ENCODE data around the gene CERS6.

Gene CERS6

GRCh38 chr2:168614172-168615018, 158.3 kb downstream of the CERS6 start:
- Mint-ChIP-seq H3K4me3 (no peak overlapping the region), H3K27me3 (no peaks in the 10 kb centered on the region), H3K4me1 (peaks cover 41% of the 10 kb centered on the region)

GRCh38 chr2:168620554-168620953, 164.5 kb downstream of the CERS6 start:
- Mint-ChIP-seq H3K4me3 (no peak overlapping the region), H3K9me3 (peaks cover under 1 to 15% of the 10 kb centered on the region in 2 donors), H3K4me1 (peaks cover 25% of the 10 kb centered on the region), H3K27me3 (no peaks in the 10 kb centered on the region), H3K27ac (no peak overlapping the region)
- no peak for DNase-seq
- ATAC-seq: no peak

More at GRCh38 chr2:168614172-168615018, 158.3 kb downstream of the CERS6 start:
- Mint-ChIP-seq H3K9me3 (peaks cover 6 to 22% of the 10 kb centered on the region in 2 donors), H3K27ac (no peak overlapping the region)
- DNase-seq (no peak), ATAC-seq (no peak)

DNA sequence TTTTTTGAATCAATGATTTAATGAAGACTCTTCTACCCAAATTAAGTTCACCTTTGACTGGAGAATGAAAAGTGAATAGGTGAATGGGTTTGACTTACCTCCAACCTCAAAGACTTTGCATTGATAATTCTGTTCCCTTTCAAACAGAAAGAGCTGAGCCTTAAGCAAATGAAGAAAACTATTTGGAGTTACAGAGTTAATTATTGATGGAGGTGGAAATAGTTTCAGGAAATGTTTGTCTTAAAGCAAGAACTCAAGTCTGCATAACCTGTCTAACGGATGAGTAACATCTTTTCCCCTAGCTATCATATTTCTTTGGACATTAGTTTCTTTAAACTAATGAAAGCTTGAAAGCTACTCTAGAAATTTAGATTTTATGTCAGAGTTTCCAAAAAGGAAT, 166.5 kb downstream of the CERS6 start:
- DNase-seq (no peak), ATAC-seq (no peak)
- Mint-ChIP-seq H3K27me3 (no peaks in the 10 kb centered on the region), H3K27ac (no peak overlapping the region), H3K9me3 (peaks cover 0 to 8% of the 10 kb centered on the region in 2 donors), H3K4me1 (peaks cover 22% of the 10 kb centered on the region), H3K4me3 (no peak overlapping the region)

DNA sequence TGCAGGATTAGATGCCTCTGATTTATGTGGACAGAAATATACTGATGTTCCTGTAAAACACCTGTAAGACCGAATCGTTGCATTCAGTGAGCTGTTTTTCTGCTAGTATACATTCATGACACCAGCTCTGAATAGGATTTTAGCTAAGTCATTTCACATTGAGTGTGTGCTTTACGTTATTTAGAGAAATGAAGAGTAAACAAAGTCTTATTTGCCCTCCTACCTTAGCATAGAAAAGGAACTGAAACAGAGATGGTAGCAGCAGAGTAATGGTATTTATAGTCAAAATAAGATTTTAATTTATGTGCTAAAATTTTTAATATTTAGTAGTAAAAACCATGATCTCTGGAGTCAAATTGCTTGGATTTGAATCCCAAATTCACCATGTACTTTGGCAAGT, 168.0 kb downstream of the CERS6 start:
- Mint-ChIP-seq H3K9me3 (no peaks in the 10 kb centered on the region), H3K27me3 (no peaks in the 10 kb centered on the region), H3K4me1 (peaks cover 25% of the 10 kb centered on the region), H3K4me3 (no peak overlapping the region), H3K27ac (no peak overlapping the region)
- no peak for DNase-seq
- no peak for ATAC-seq

GRCh38 chr2:168626096-168626495, 170.0 kb downstream of the CERS6 start:
- peak; percentile 26 for ATAC-seq
- H3K27ac Mint-ChIP-seq: no peak overlapping the region
- no peak overlapping the region for H3K4me3 Mint-ChIP-seq
- DNase-seq: no peak
- no peaks in the 10 kb centered on the region for H3K27me3 Mint-ChIP-seq
- no peaks in the 10 kb centered on the region for H3K9me3 Mint-ChIP-seq
- H3K4me1 Mint-ChIP-seq: peaks cover 25% of the 10 kb centered on the region

DNA sequence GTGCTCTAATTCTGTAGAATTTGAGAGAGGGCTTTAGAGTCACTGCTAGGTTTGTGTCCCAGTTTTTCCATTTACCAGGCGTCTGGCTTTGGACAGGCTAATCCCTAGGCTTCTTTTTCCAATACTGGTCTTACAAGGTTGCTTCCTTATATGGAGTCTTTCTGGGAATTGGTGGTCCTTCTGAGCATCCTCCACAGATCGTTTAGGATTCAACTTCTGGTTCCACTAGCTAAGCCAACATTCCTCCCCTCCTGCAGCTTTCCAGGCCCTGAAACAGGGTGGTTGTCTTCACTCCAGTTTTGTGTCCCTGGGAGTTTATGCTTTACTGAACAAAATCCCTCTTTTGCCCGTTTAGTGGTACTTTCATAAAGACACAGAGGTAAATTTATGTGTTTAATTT, 170.6 kb downstream of the CERS6 start:
- H3K4me1 Mint-ChIP-seq: peaks cover 25% of the 10 kb centered on the region
- H3K27ac Mint-ChIP-seq: no peak overlapping the region
- no peak for ATAC-seq

DNA sequence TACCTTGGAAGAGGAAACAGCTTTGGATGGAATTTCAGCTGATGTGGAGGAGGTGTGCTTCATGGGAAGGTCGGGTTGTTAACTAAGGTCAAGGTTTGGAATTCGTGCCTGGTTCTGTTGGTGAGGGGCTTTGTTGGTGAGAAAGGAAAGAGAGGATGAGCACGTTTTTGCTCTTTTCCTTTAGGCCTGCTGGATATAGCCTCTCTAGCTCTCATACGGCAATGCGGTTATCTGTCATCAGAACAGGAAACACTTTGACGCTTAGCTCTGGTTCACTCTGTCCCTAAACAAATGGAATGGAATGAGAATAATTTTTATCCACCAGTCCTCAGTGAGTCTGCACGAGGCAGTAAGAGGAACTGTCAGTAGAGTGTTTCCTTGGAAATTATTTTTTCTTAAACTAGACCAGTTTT, 176.6 kb downstream of the CERS6 start:
- Mint-ChIP-seq H3K27me3 (no peaks in the 10 kb centered on the region), H3K4me3 (peak overlapping the region in 1 of 2 donors; percentile 1)
- ATAC-seq: no peak

More for the DNA sequence above, 170.6 kb downstream of the CERS6 start:
- DNase-seq: no peak
- H3K4me3 Mint-ChIP-seq: no peak overlapping the region
- no peaks in the 10 kb centered on the region for H3K9me3 Mint-ChIP-seq
- no peaks in the 10 kb centered on the region for H3K27me3 Mint-ChIP-seq

DNA sequence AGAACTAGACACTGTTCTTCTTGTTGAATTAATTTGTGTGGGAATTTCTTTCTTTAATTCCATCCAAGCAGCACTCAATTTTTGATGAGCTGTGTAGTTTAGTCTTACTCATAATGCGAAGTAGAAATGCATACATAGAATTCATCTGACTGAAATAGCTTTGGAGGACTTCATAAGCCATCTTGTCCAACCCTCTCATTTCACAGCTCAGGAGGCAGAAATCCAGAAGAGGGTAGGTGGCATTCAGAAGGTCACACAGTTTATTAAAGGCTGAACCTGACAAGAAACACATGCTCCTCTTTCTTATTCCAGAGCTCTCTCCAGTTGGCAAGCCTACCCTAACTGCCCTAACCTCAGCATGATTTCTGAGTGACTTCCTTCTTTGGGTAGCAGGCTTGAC, 177.1 kb downstream of the CERS6 start:
- Mint-ChIP-seq H3K9me3 (no peaks in the 10 kb centered on the region), H3K4me3 (no peak overlapping the region)
- ATAC-seq: no peak

More for the DNA sequence above, 176.6 kb downstream of the CERS6 start:
- H3K4me1 Mint-ChIP-seq: peaks cover 22% of the 10 kb centered on the region
- H3K27ac Mint-ChIP-seq: no peak overlapping the region
- DNase-seq: no peak
- H3K9me3 Mint-ChIP-seq: no peaks in the 10 kb centered on the region

GRCh38 chr2:168633895-168634294, 177.8 kb downstream of the CERS6 start:
- Mint-ChIP-seq H3K9me3 (no peaks in the 10 kb centered on the region), H3K27ac (no peak overlapping the region), H3K27me3 (no peaks in the 10 kb centered on the region), H3K4me1 (peaks cover 13% of the 10 kb centered on the region), H3K4me3 (no peak overlapping the region)
- ATAC-seq (no peak), DNase-seq (no peak)

More for the DNA sequence above, 177.1 kb downstream of the CERS6 start:
- no peak overlapping the region for H3K27ac Mint-ChIP-seq
- no peak for DNase-seq
- no peaks in the 10 kb centered on the region for H3K27me3 Mint-ChIP-seq
- H3K4me1 Mint-ChIP-seq: peaks cover 17% of the 10 kb centered on the region

DNA sequence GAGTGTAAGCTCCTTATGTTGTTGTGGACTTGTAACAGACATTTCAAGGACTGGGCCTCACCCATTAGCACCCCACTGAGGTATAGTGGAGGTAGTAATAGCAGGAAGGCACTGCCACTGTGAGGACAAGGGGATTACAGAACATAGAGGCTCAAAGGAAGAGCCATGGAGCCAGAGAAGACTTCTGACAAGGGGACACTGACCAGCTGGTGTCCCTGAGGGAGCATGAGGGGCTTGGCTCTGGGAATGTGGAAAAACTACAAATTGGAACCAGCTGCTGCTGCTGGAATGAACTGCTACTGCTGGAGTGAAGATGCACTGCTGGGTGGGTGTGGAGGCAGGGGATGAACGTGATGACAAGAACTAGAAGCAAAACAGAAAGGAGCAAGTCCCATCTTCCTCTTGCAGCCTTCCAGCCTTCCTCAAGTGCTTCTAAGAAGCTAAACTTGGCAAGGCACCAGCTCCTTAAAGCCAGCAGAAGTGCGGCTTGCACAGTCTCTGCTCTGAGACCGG, 179.0 kb downstream of the CERS6 start:
- no peaks in the 10 kb centered on the region for H3K9me3 Mint-ChIP-seq
- H3K4me1 Mint-ChIP-seq: peaks cover 13% of the 10 kb centered on the region
- DNase-seq: no peak
- no peak overlapping the region for H3K27ac Mint-ChIP-seq
- ATAC-seq: no peak
- H3K4me3 Mint-ChIP-seq: no peak overlapping the region
- no peaks in the 10 kb centered on the region for H3K27me3 Mint-ChIP-seq

DNA sequence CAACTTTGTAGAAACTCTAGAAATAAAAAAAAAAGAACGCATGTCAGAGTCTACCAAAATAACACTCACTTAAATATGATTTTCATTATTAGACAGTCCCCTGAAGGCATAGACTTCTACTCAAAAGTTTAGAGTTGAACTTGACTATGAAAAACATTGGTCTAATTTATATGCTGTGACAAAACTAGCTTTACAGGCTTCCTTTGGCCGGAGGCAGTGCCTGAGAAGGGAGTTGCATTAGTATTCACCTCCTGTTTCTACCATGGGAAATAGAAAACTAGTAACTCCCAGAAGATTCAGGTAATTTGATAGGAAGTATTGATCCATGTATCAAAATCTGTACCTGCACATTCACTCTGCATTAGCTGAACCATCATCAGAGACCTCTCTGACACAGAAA, 182.9 kb downstream of the CERS6 start:
- no peaks in the 10 kb centered on the region for H3K27me3 Mint-ChIP-seq
- ATAC-seq (no peak), DNase-seq (no peak)
- no peaks in the 10 kb centered on the region for H3K9me3 Mint-ChIP-seq
- H3K4me1 Mint-ChIP-seq: peaks cover 13% of the 10 kb centered on the region
- H3K4me3 Mint-ChIP-seq: no peak overlapping the region
- H3K27ac Mint-ChIP-seq: no peak overlapping the region

- Mint-ChIP-seq H3K9me3 (no peaks in the 10 kb centered on the region), H3K27ac (no peak overlapping the region), H3K4me3 (no peak overlapping the region), H3K4me1 (peaks cover 18% of the 10 kb centered on the region), H3K27me3 (no peaks in the 10 kb centered on the region)
- DNase-seq (no peak), ATAC-seq (no peak)
These were observed 183.4 kb downstream of the CERS6 start for GRCh38 chr2:168639441-168639898.

GRCh38 chr2:168640039-168640438, 184.0 kb downstream of the CERS6 start:
- Mint-ChIP-seq H3K4me1 (peaks cover 17% of the 10 kb centered on the region), H3K9me3 (no peaks in the 10 kb centered on the region), H3K4me3 (no peak overlapping the region), H3K27ac (no peak overlapping the region), H3K27me3 (no peaks in the 10 kb centered on the region)
- no peak for ATAC-seq
- DNase-seq: no peak

GRCh38 chr2:168641636-168642035, 185.6 kb downstream of the CERS6 start:
- ATAC-seq (no peak), DNase-seq (no peak)
- Mint-ChIP-seq H3K9me3 (no peaks in the 10 kb centered on the region), H3K4me1 (peaks cover 18% of the 10 kb centered on the region), H3K27ac (no peak overlapping the region), H3K27me3 (no peaks in the 10 kb centered on the region), H3K4me3 (no peak overlapping the region)

DNA sequence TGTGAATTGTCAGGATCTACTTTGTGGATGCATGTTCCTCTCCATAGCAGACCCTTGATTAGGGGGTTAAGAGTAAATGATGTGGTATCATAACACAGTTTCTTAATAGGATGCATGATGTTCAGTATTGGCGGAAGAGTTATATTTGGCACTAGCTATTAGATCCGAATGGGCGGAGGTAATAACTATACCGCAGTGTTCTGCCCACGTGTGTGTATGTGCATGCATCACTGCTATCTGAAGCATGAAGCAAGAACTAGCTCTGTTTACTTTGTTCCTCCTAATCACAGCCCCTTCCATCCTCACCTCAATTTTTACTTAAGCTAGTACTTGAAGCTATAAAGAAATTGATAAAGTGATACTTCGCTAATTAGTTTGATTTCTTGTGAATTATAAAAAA, 186.8 kb downstream of the CERS6 start:
- H3K4me1 Mint-ChIP-seq: peaks cover 18% of the 10 kb centered on the region
- no peaks in the 10 kb centered on the region for H3K27me3 Mint-ChIP-seq
- ATAC-seq: no peak
- no peaks in the 10 kb centered on the region for H3K9me3 Mint-ChIP-seq
- DNase-seq: no peak
- no peak overlapping the region for H3K4me3 Mint-ChIP-seq
- no peak overlapping the region for H3K27ac Mint-ChIP-seq

DNA sequence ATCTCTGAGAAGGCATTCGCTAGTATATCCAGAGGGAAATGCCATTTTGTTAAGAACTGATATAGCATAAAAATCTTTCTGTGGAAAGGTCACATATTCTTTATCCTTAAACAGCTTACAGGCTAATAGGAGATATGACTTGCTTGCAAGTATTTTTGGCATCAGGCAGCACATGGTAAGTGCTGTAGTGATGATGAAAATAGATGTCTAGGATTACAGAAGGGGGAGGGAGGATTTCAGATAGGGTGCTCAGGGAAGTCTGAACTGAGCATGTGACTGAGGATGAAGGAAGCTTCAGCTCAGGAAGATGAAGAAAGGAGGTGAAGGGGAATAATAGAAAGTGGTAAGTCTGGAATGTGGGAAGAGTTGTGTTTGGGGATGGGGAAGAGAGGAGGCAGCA, 187.9 kb downstream of the CERS6 start:
- Mint-ChIP-seq H3K27ac (no peak overlapping the region), H3K4me1 (peaks cover 18% of the 10 kb centered on the region), H3K27me3 (no peaks in the 10 kb centered on the region), H3K4me3 (no peak overlapping the region), H3K9me3 (no peaks in the 10 kb centered on the region)
- ATAC-seq (no peak), DNase-seq (no peak)
